GM12891 (cell line): ENCODE data around the gene PAPSS2.

Experiments used
- PAX5 ChIP-seq: IDR thresholded peaks from 2 replicates; pipeline ENCODE4 v1.6.1; 2011; ENCODE audit warnings: low read length, moderate library complexity, mild to moderate bottlenecking; ENCODE audit not compliant: insufficient read depth, severe bottlenecking
- POLR2A ChIP-seq: IDR thresholded peaks from 2 replicates; pipeline ENCODE4 v1.6.1; 2011; ENCODE audit warnings: low read depth, low read length, control low read depth
- POLR2AphosphoS5 ChIP-seq: IDR thresholded peaks from 2 replicates; pipeline ENCODE4 v1.6.1; 2011; ENCODE audit warnings: low read depth, low read length, control low read depth
- SPI1 ChIP-seq: IDR thresholded peaks from 2 replicates; pipeline ENCODE4 v1.6.1; 2011; ENCODE audit warnings: low read depth, low read length, control low read depth

DNA sequence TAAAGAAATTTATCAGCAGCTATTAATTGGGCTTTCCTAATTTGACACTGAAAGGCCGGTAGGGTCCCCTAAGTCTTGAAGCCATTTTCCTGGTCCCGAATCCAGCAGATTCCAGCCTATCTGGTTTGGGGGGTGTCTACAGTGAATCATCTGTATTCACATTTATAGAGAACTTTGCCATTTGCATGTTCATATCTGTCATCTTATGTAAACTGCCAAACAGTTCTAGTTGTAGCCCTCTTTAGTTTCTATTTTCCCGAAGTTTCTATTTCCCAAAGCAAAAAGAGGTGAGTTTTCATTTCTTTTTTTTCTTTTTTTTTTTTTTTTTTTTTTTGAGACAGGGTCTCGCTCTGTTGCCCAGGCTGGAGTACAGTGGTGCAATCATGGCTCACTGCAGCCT is 47.6 kb downstream of the PAPSS2 start:
- TF ChIP-seq POLR2A = no peak
- TF ChIP-seq POLR2AphosphoS5 = no peak
- no peak for TF ChIP-seq PAX5
- TF ChIP-seq SPI1 = no peak
